Measurements from ENCODE around the gene S100A2. TPM values are rescaled to one million over a fixed set of nuclear protein-coding genes. Genes with fewer than 3 reads are reported as not detected.
A peak's percentile ranks its signal among the peaks of the same experiment; 100 is the strongest.

Gene S100A2
- 8.6 TPM for polyA plus RNA-seq (2013, experiment 1 of 2)
- polyA plus RNA-seq (2013, experiment 2 of 2) = 7.0 TPM

- Histone ChIP-seq H3K14ac (ENCODE audit: low read length in 2 of 2) (peak within 1 kb of the TSS in 1 of 2 experiments; percentile 89), H2BK5ac (ENCODE audit: low read depth, low read length, poor library complexity, severe bottlenecking) (peak within 1 kb of the TSS; percentile 99), H3K27ac (ENCODE audit: low read length, poor library complexity, severe bottlenecking) (peak within 1 kb of the TSS; percentile 98), H2BK120ac (ENCODE audit: low read depth, low read length) (peak within 1 kb of the TSS; percentile 99), H2AFZ (ENCODE audit: low read depth, low read length) (no peak within 1 kb of the TSS), H4K8ac (ENCODE audit: low read length) (peak within 1 kb of the TSS; percentile 100), H3K4me3 (ENCODE audit: insufficient read depth in 1 of 2, low read depth in 1 of 2, low read length in 2 of 2) (peak within 1 kb of the TSS in 1 of 2 experiments; percentile 58), H3K79me1 (replicated peaks; ENCODE audit: low read length, poor library complexity, severe bottlenecking) (peaks cover 11% of the 10 kb centered on the region), H3K9ac (ENCODE audit: low read length) (peak within 1 kb of the TSS; percentile 89), H3K4me2 (ENCODE audit: low read length, poor library complexity, severe bottlenecking) (no peak within 1 kb of the TSS), H3K4ac (ENCODE audit: low read depth in 1 of 2, low read length in 2 of 2) (peak within 1 kb of the TSS; percentile 96 to 100), H3K4me1 (ENCODE audit: control insufficient read depth, insufficient read depth, low read depth, low read length) (peaks cover 48% of the 10 kb centered on the region), H3K23ac (ENCODE audit: low read length in 2 of 2) (peak within 1 kb of the TSS in 1 of 2 experiments; percentile 46), H4K91ac (ENCODE audit: low read length) (peak within 1 kb of the TSS; percentile 100), H2AK5ac (ENCODE audit: low read length, severe bottlenecking) (peak within 1 kb of the TSS; percentile 99), H3K27me3 (ENCODE audit: control insufficient read depth in 1 of 2, insufficient read depth in 1 of 2, low read length in 2 of 2) (no peaks in the 10 kb centered on the region), H2BK12ac (ENCODE audit: low read length in 2 of 2) (peak within 1 kb of the TSS; percentile 100), H3K36me3 (ENCODE audit: control insufficient read depth in 1 of 2, insufficient read depth in 2 of 2, low read depth in 1 of 2, low read length in 2 of 2) (peaks cover 0 to 3% of the 10 kb centered on the region in 2 experiments), H2BK15ac (ENCODE audit: low read depth, poor library complexity, severe bottlenecking) (peak within 1 kb of the TSS; percentile 92), H3K9me3 (ENCODE audit: control insufficient read depth, low read length) (no peaks in the 10 kb centered on the region), H3K18ac (ENCODE audit: low read depth in 1 of 2, low read length in 2 of 2) (peak within 1 kb of the TSS; percentile 91 to 99)
- DNase-seq = peak; percentile 97
- 10% methylated on average over 8 of the region's 8 CpGs for WGBS
Measured at GRCh38 chr1:153565529-153566374, at the start of gene S100A2. TSS of gene S100A2 (minus strand) at chr1:153565844. CDS start at chr1:153563877, 1,967 bp downstream.

GRCh38 chr1:153615406-153615805 is 49.8 kb upstream of the S100A2 start:
- no peak overlapping the region for H2BK120ac ChIP-seq (ENCODE audit: low read depth, low read length)
- H3K4me1 ChIP-seq (ENCODE audit: control insufficient read depth, insufficient read depth, low read depth, low read length) = peaks cover 28% of the 10 kb centered on the region
- no peak overlapping the region for H3K4me2 ChIP-seq (ENCODE audit: low read length, poor library complexity, severe bottlenecking)
- H2AK5ac ChIP-seq (ENCODE audit: low read length, severe bottlenecking) = peak overlapping the region; percentile 56
- WGBS = 90% methylated on average over 1 of the region's 2 CpGs
- no peak overlapping the region for H3K4me3 ChIP-seq (ENCODE audit: insufficient read depth in 1 of 2, low read depth in 1 of 2, low read length in 2 of 2)
- H3K14ac ChIP-seq (ENCODE audit: low read length in 2 of 2) = no peak overlapping the region
- peak overlapping the region; percentile 12 to 49 for H2BK12ac ChIP-seq (ENCODE audit: low read length in 2 of 2)
- no peak overlapping the region for H2BK5ac ChIP-seq (ENCODE audit: low read depth, low read length, poor library complexity, severe bottlenecking)
- no peak overlapping the region for H3K9ac ChIP-seq (ENCODE audit: low read length)
- H4K8ac ChIP-seq (ENCODE audit: low read length) = peak overlapping the region; percentile 12
- no peaks in the 10 kb centered on the region for H3K79me1 ChIP-seq (replicated peaks; ENCODE audit: low read length, poor library complexity, severe bottlenecking)
- H3K27me3 ChIP-seq (ENCODE audit: control insufficient read depth in 1 of 2, insufficient read depth in 1 of 2, low read length in 2 of 2) = no peaks in the 10 kb centered on the region
- no peak overlapping the region for H3K23ac ChIP-seq (ENCODE audit: low read length in 2 of 2)
- H2AFZ ChIP-seq (ENCODE audit: low read depth, low read length) = no peak overlapping the region
- H4K91ac ChIP-seq (ENCODE audit: low read length) = peak overlapping the region; percentile 18
- no peak for DNase-seq
- H3K36me3 ChIP-seq (ENCODE audit: control insufficient read depth in 1 of 2, insufficient read depth in 2 of 2, low read depth in 1 of 2, low read length in 2 of 2) = peaks cover 19 to 26% of the 10 kb centered on the region in 2 experiments
- no peak overlapping the region for H3K4ac ChIP-seq (ENCODE audit: low read depth in 1 of 2, low read length in 2 of 2)
- H3K27ac ChIP-seq (ENCODE audit: low read length, poor library complexity, severe bottlenecking) = no peak overlapping the region
- H3K18ac ChIP-seq (ENCODE audit: low read depth in 1 of 2, low read length in 2 of 2) = no peak overlapping the region
- peaks cover 5% of the 10 kb centered on the region for H3K9me3 ChIP-seq (ENCODE audit: control insufficient read depth, low read length)
- H2BK15ac ChIP-seq (ENCODE audit: low read depth, poor library complexity, severe bottlenecking) = no peak overlapping the region

GRCh38 chr1:153614906-153615305 is 49.3 kb upstream of the S100A2 start:
- no peaks in the 10 kb centered on the region for H3K79me1 ChIP-seq (replicated peaks; ENCODE audit: low read length, poor library complexity, severe bottlenecking)
- H3K9ac ChIP-seq (ENCODE audit: low read length) = no peak overlapping the region
- H3K4ac ChIP-seq (ENCODE audit: low read depth in 1 of 2, low read length in 2 of 2) = no peak overlapping the region
- H3K27me3 ChIP-seq (ENCODE audit: control insufficient read depth in 1 of 2, insufficient read depth in 1 of 2, low read length in 2 of 2) = no peaks in the 10 kb centered on the region
- H3K9me3 ChIP-seq (ENCODE audit: control insufficient read depth, low read length) = peaks cover 5% of the 10 kb centered on the region
- H3K4me2 ChIP-seq (ENCODE audit: low read length, poor library complexity, severe bottlenecking) = no peak overlapping the region
- H3K4me3 ChIP-seq (ENCODE audit: insufficient read depth in 1 of 2, low read depth in 1 of 2, low read length in 2 of 2) = no peak overlapping the region
- peak overlapping the region; percentile 25 for H4K91ac ChIP-seq (ENCODE audit: low read length)
- DNase-seq = no peak
- no peak overlapping the region for H3K27ac ChIP-seq (ENCODE audit: low read length, poor library complexity, severe bottlenecking)
- H3K4me1 ChIP-seq (ENCODE audit: control insufficient read depth, insufficient read depth, low read depth, low read length) = peaks cover 33% of the 10 kb centered on the region
- H2BK5ac ChIP-seq (ENCODE audit: low read depth, low read length, poor library complexity, severe bottlenecking) = no peak overlapping the region
- no peak overlapping the region for H3K18ac ChIP-seq (ENCODE audit: low read depth in 1 of 2, low read length in 2 of 2)
- no peak overlapping the region for H2BK12ac ChIP-seq (ENCODE audit: low read length in 2 of 2)
- H2BK120ac ChIP-seq (ENCODE audit: low read depth, low read length) = no peak overlapping the region
- H3K36me3 ChIP-seq (ENCODE audit: control insufficient read depth in 1 of 2, insufficient read depth in 2 of 2, low read depth in 1 of 2, low read length in 2 of 2) = peaks cover 16 to 24% of the 10 kb centered on the region in 2 experiments
- no peak overlapping the region for H3K23ac ChIP-seq (ENCODE audit: low read length in 2 of 2)
- H2AK5ac ChIP-seq (ENCODE audit: low read length, severe bottlenecking) = peak overlapping the region; percentile 69
- no peak overlapping the region for H3K14ac ChIP-seq (ENCODE audit: low read length in 2 of 2)
- no peak overlapping the region for H2AFZ ChIP-seq (ENCODE audit: low read depth, low read length)
- no peak overlapping the region for H4K8ac ChIP-seq (ENCODE audit: low read length)
- H2BK15ac ChIP-seq (ENCODE audit: low read depth, poor library complexity, severe bottlenecking) = no peak overlapping the region
- WGBS = 100% methylated on average over 5 of the region's 7 CpGs

GRCh38 chr1:153614189-153614900 is 48.7 kb upstream of the S100A2 start:
- Histone ChIP-seq H3K4me2 (ENCODE audit: low read length, poor library complexity, severe bottlenecking) (no peak overlapping the region), H3K4ac (ENCODE audit: low read depth in 1 of 2, low read length in 2 of 2) (no peak overlapping the region), H2AK5ac (ENCODE audit: low read length, severe bottlenecking) (peak overlapping the region; percentile 73), H4K8ac (ENCODE audit: low read length) (no peak overlapping the region), H3K27me3 (ENCODE audit: control insufficient read depth in 1 of 2, insufficient read depth in 1 of 2, low read length in 2 of 2) (no peaks in the 10 kb centered on the region), H3K9me3 (ENCODE audit: control insufficient read depth, low read length) (no peaks in the 10 kb centered on the region), H2BK5ac (ENCODE audit: low read depth, low read length, poor library complexity, severe bottlenecking) (no peak overlapping the region), H4K91ac (ENCODE audit: low read length) (peak overlapping the region; percentile 36), H3K36me3 (ENCODE audit: control insufficient read depth in 1 of 2, insufficient read depth in 2 of 2, low read depth in 1 of 2, low read length in 2 of 2) (peaks cover 15 to 21% of the 10 kb centered on the region in 2 experiments), H2BK15ac (ENCODE audit: low read depth, poor library complexity, severe bottlenecking) (peak overlapping the region; percentile 8), H2BK120ac (ENCODE audit: low read depth, low read length) (no peak overlapping the region), H3K27ac (ENCODE audit: low read length, poor library complexity, severe bottlenecking) (no peak overlapping the region), H3K4me1 (ENCODE audit: control insufficient read depth, insufficient read depth, low read depth, low read length) (peaks cover 37% of the 10 kb centered on the region), H3K23ac (ENCODE audit: low read length in 2 of 2) (no peak overlapping the region), H2AFZ (ENCODE audit: low read depth, low read length) (no peak overlapping the region), H3K18ac (ENCODE audit: low read depth in 1 of 2, low read length in 2 of 2) (no peak overlapping the region), H3K14ac (ENCODE audit: low read length in 2 of 2) (no peak overlapping the region), H3K79me1 (replicated peaks; ENCODE audit: low read length, poor library complexity, severe bottlenecking) (no peaks in the 10 kb centered on the region), H3K9ac (ENCODE audit: low read length) (no peak overlapping the region), H2BK12ac (ENCODE audit: low read length in 2 of 2) (peak overlapping the region in 1 of 2 experiments; percentile 75), H3K4me3 (ENCODE audit: insufficient read depth in 1 of 2, low read depth in 1 of 2, low read length in 2 of 2) (no peak overlapping the region)
- DNase-seq = no peak
- WGBS = 97% methylated on average over 2 of the region's 2 CpGs
